Mesendoderm (in vitro differentiated cells): ENCODE results near the gene PTPN12.
A peak's percentile ranks its signal among the peaks of the same experiment; 100 is the strongest.

Experiments
- DNase-seq: peaks from one replicate; pipeline ENCODE4 v3.0.0; 2013
- H2AK5ac ChIP-seq: 2 replicates; pipeline ENCODE4 v1.6.1; 2013; ENCODE audit warnings: low read length, inconsistent platforms
- H2BK120ac ChIP-seq: 2 replicates; pipeline ENCODE4 v1.6.1; 2013; ENCODE audit warnings: low read depth, mild to moderate bottlenecking, low read length, moderate library complexity, mixed read lengths
- H2BK15ac ChIP-seq: replicated peaks from 2 replicates; pipeline ENCODE4 v1.6.1; 2013; ENCODE audit warnings: low read depth, mild to moderate bottlenecking, moderate library complexity
- H2BK5ac ChIP-seq: 2 replicates; pipeline ENCODE4 v1.6.1; 2013; ENCODE audit warnings: low read length, inconsistent platforms
- H3K18ac ChIP-seq: 2 replicates; pipeline ENCODE4 v1.6.1; 2013; ENCODE audit warnings: mild to moderate bottlenecking, low read length, mixed read lengths
- H3K23ac ChIP-seq: one replicate; pipeline ENCODE4 v1.6.1; 2013; ENCODE audit warnings: low read length
- H3K27ac ChIP-seq: 2 replicates; pipeline ENCODE4 v1.5.1; 2013; ENCODE audit warnings: low read depth, mild to moderate bottlenecking, inconsistent platforms, low read length, moderate library complexity
- H3K27me3 ChIP-seq: 2 replicates; pipeline ENCODE4 v1.6.1; 2013; ENCODE audit warnings: low read length, control low read depth, mild to moderate bottlenecking, inconsistent platforms; ENCODE audit not compliant: insufficient read depth, poor library complexity
- H3K36me3 ChIP-seq: 2 replicates; pipeline ENCODE4 v1.6.1; 2013; ENCODE audit warnings: low read length, inconsistent platforms; ENCODE audit not compliant: control insufficient read depth, insufficient read depth
- H3K4ac ChIP-seq: one replicate; pipeline ENCODE4 v1.6.1; 2013; ENCODE audit warnings: low read depth, mild to moderate bottlenecking, low read length, moderate library complexity
- H3K4me1 ChIP-seq: 2 replicates; pipeline ENCODE4 v1.6.1; 2013; ENCODE audit warnings: low read depth, low read length, inconsistent platforms; ENCODE audit not compliant: control insufficient read depth
- H3K4me2 ChIP-seq: 2 replicates; pipeline ENCODE4 v1.6.1; 2013; ENCODE audit warnings: low read length
- H3K4me3 ChIP-seq: 2 replicates; pipeline ENCODE4 v1.5.1; 2013; ENCODE audit warnings: mild to moderate bottlenecking, low read length
- H3K56ac ChIP-seq: one replicate; pipeline ENCODE4 v1.6.1; 2013; ENCODE audit warnings: low read length
- H3K79me1 ChIP-seq: 2 replicates; pipeline ENCODE4 v1.6.1; 2013; ENCODE audit warnings: low read length, inconsistent platforms
- H3K79me2 ChIP-seq: 2 replicates; pipeline ENCODE4 v1.6.1; 2013; ENCODE audit warnings: mild to moderate bottlenecking, low read length; ENCODE audit not compliant: control insufficient read depth, insufficient read depth
- H3K9ac ChIP-seq: 2 replicates; pipeline ENCODE4 v1.6.1; 2013; ENCODE audit warnings: low read length, inconsistent platforms
- H4K5ac ChIP-seq: one replicate; pipeline ENCODE4 v1.6.1; 2013; ENCODE audit warnings: low read length
- H4K8ac ChIP-seq: one replicate; pipeline ENCODE4 v1.6.1; 2013; ENCODE audit warnings: low read depth, mild to moderate bottlenecking, control low read depth, low read length, moderate library complexity
- WGBS: extraction: QIAGEN DNeasy Blood & Tissue Kit; methylation state at CpG from one replicate; pipeline ENCODE4 v1.1.7; 2013; ENCODE audit warnings: low lambda C conversion rate, missing lambda C conversion rate; ENCODE audit not compliant: insufficient coverage; ENCODE audit errors: extremely low coverage; 5-methylcytosine and 5-hydroxymethylcytosine counted together

PTPN12 gene

GRCh38 chr7:77684030-77684429, 146.9 kb downstream of the PTPN12 start:
- peak; percentile 93 for DNase-seq
- no peak overlapping the region for H3K27ac ChIP-seq
- H4K5ac ChIP-seq, result no peak overlapping the region

GRCh38 chr7:77685233-77685632, 148.1 kb downstream of the PTPN12 start:
- H3K27ac ChIP-seq, result no peak overlapping the region
- no peak overlapping the region for H3K9ac ChIP-seq
- no peak overlapping the region for H2AK5ac ChIP-seq
- no peak overlapping the region for H3K56ac ChIP-seq
- no peak overlapping the region for H3K18ac ChIP-seq
- peaks cover 3% of the 10 kb centered on the region for H3K4me1 ChIP-seq
- H3K4ac ChIP-seq, result no peak overlapping the region
- H2BK120ac ChIP-seq, result no peak overlapping the region
- H3K4me2 ChIP-seq, result no peak overlapping the region
- no peak overlapping the region for H3K23ac ChIP-seq
- no peak overlapping the region for H2BK15ac ChIP-seq
- H3K79me1 ChIP-seq, result peaks cover under 1% of the 10 kb centered on the region
- H4K5ac ChIP-seq, result no peak overlapping the region
- DNase-seq, result peak; percentile 77
- no peaks in the 10 kb centered on the region for H3K27me3 ChIP-seq
- no peak overlapping the region for H2BK5ac ChIP-seq
- no CpG with 5 or more reads among the region's 5 CpGs for WGBS
- H3K4me3 ChIP-seq, result no peak overlapping the region
- H4K8ac ChIP-seq, result no peak overlapping the region
- H3K36me3 ChIP-seq, result peaks cover 1% of the 10 kb centered on the region
- H3K79me2 ChIP-seq, result peaks cover under 1% of the 10 kb centered on the region

More at GRCh38 chr7:77684030-77684429, 146.9 kb downstream of the PTPN12 start:
- Histone ChIP-seq H2BK15ac (no peak overlapping the region), H3K4me1 (peaks cover 3% of the 10 kb centered on the region), H3K4me3 (no peak overlapping the region), H3K23ac (no peak overlapping the region), H2AK5ac (no peak overlapping the region), H3K36me3 (peaks cover 1% of the 10 kb centered on the region), H3K79me2 (no peaks in the 10 kb centered on the region), H3K4me2 (no peak overlapping the region), H3K79me1 (no peaks in the 10 kb centered on the region), H3K27me3 (no peaks in the 10 kb centered on the region), H3K18ac (no peak overlapping the region), H2BK120ac (no peak overlapping the region), H2BK5ac (no peak overlapping the region), H3K9ac (no peak overlapping the region), H3K56ac (no peak overlapping the region), H4K8ac (no peak overlapping the region), H3K4ac (no peak overlapping the region)
- WGBS, result no CpG with 5 or more reads among the region's 9 CpGs

DNA sequence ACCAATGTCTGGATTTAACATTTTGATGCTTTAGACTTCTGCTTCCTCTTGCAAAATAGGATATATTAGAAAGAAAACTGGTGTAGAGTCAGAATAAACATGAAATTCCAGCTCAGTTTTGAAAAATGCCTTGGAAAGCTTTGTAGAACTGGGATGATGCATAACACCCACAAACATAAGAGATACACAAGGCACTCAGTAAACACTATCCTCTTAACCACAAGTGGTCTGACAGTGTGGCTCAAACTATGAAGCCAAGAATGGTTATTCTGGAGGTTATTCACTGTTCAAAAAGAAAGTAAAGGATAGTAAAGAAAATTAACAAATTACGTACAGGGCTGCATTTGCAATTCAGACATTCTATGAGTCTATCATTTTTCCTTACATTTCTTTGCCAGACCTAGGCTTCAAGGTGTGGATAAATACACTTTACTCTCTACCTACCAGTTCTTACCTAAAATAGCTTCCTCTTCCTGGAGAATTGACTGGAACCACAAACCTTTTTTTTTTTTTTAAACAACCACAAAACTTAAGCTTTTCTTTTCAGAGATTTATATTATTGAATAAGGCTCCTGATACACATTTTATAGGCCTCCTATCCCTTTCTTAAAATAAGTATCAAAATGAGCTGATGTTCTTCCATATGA, 150.1 kb downstream of the PTPN12 start:
- H3K18ac ChIP-seq, result no peak overlapping the region
- H3K23ac ChIP-seq, result no peak overlapping the region
- no peak overlapping the region for H3K4ac ChIP-seq
- H2BK120ac ChIP-seq, result no peak overlapping the region
- H3K27ac ChIP-seq, result no peak overlapping the region
- H3K56ac ChIP-seq, result no peak overlapping the region
- no peaks in the 10 kb centered on the region for H3K27me3 ChIP-seq
- H2AK5ac ChIP-seq, result no peak overlapping the region
- H2BK5ac ChIP-seq, result no peak overlapping the region
- peaks cover 6% of the 10 kb centered on the region for H3K79me1 ChIP-seq
- no peak overlapping the region for H3K4me2 ChIP-seq
- WGBS, result no CpG with 5 or more reads among the region's 1 CpG
- no peak overlapping the region for H3K4me3 ChIP-seq
- peaks cover 4% of the 10 kb centered on the region for H3K79me2 ChIP-seq
- H3K36me3 ChIP-seq, result peaks cover 1% of the 10 kb centered on the region
- H3K9ac ChIP-seq, result no peak overlapping the region
- peaks cover 4% of the 10 kb centered on the region for H3K4me1 ChIP-seq
- H4K5ac ChIP-seq, result no peak overlapping the region
- no peak overlapping the region for H4K8ac ChIP-seq
- no peak overlapping the region for H2BK15ac ChIP-seq
- DNase-seq, result no peak

DNA sequence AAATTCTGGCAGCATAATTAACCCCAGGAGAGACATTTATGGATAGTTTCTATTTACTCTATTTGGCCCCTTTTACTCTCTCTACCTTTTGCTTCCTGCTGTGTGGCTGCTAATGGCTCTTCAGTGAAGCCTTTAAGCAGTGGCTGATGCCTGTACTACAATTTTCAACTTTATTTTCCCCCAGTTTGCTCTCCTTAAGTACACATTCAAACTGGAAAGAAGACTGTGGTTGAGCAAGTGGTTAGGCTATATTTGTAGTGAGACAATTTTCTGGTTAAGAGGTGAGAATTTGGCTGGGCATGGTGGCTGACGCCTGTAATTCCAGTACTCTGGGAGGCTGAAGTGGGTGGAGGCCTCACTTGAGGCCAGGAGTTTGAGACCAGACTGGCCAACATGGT, 150.7 kb downstream of the PTPN12 start:
- Histone ChIP-seq H2BK120ac (no peak overlapping the region), H3K27ac (no peak overlapping the region), H3K36me3 (peaks cover 1% of the 10 kb centered on the region)

More for the DNA sequence above, 150.7 kb downstream of the PTPN12 start:
- H3K79me2 ChIP-seq, result peaks cover 5% of the 10 kb centered on the region
- no peaks in the 10 kb centered on the region for H3K27me3 ChIP-seq
- no CpG with 5 or more reads among the region's 1 CpG for WGBS
- no peak overlapping the region for H2AK5ac ChIP-seq
- no peak overlapping the region for H3K18ac ChIP-seq
- H3K23ac ChIP-seq, result no peak overlapping the region
- no peak overlapping the region for H2BK15ac ChIP-seq
- no peak overlapping the region for H3K4ac ChIP-seq
- no peak overlapping the region for H3K9ac ChIP-seq
- no peak overlapping the region for H2BK5ac ChIP-seq
- peaks cover 7% of the 10 kb centered on the region for H3K79me1 ChIP-seq
- H3K4me3 ChIP-seq, result no peak overlapping the region
- H4K8ac ChIP-seq, result no peak overlapping the region
- H3K4me2 ChIP-seq, result no peak overlapping the region
- H4K5ac ChIP-seq, result no peak overlapping the region
- H3K56ac ChIP-seq, result no peak overlapping the region
- peaks cover 5% of the 10 kb centered on the region for H3K4me1 ChIP-seq
- peak; percentile 28 for DNase-seq
